Activated naive CD4-positive, alpha-beta T cell treated with anti-CD3 and anti-CD28 coated beads, Interleukin-2, amount 10 ng/mL, durations not matched to agents 7 days and 5 days (primary cell): Measurements from ENCODE around the gene BTBD9.

ENCODE experiments used
- CTCF ChIA-PET: fragments of 350-600 bp; sonication (Branson Sonifier 250); formaldehyde crosslinking; loops from one replicate; lab custom pipeline; 2021; ENCODE audit warnings: antibody characterized with exemption; lab: Charles Lee
- DNase-seq: peaks from one replicate; pipeline ENCODE4 v3.0.0-alpha.2; 2020
- H3K27ac Mint-ChIP-seq: one replicate; pipeline ENCODE4 v1.8.0; 2021; ENCODE audit warnings: mild to moderate bottlenecking, moderate library complexity, mixed read lengths
- H3K27me3 Mint-ChIP-seq: one replicate; pipeline ENCODE4 v1.8.0; 2021; ENCODE audit warnings: mild to moderate bottlenecking, mixed read lengths
- H3K36me3 Mint-ChIP-seq: one replicate; pipeline ENCODE4 v1.8.0; 2021; ENCODE audit warnings: mixed read lengths
- H3K4me1 Mint-ChIP-seq: one replicate; pipeline ENCODE4 v1.8.0; 2021; ENCODE audit warnings: mixed read lengths
- H3K4me3 Mint-ChIP-seq: one replicate; pipeline ENCODE4 v1.8.0; 2021; ENCODE audit warnings: mild to moderate bottlenecking, moderate library complexity, mixed read lengths
- H3K9me3 Mint-ChIP-seq: one replicate; pipeline ENCODE4 v1.8.0; 2021; ENCODE audit warnings: mixed read lengths

The BTBD9 gene

GRCh38 chr6:38218235-38218634, 421.5 kb downstream of the BTBD9 start:
- Mint-ChIP-seq H3K9me3 (no peaks in the 10 kb centered on the region), H3K36me3 (no peaks in the 10 kb centered on the region), H3K4me3 (no peak overlapping the region), H3K4me1 (no peaks in the 10 kb centered on the region), H3K27ac (no peak overlapping the region), H3K27me3 (no peaks in the 10 kb centered on the region)
- no peak for DNase-seq
- CTCF ChIA-PET: interaction anchor here (0.6 kb wide), 1 partner anchor 147 kb away, joined by 3 read pairs; no protein-coding TSS in a partner anchor

GRCh38 chr6:38216451-38216850, 423.3 kb downstream of the BTBD9 start:
- Mint-ChIP-seq H3K4me1 (no peaks in the 10 kb centered on the region), H3K27me3 (no peaks in the 10 kb centered on the region), H3K36me3 (no peaks in the 10 kb centered on the region), H3K4me3 (no peak overlapping the region), H3K9me3 (no peaks in the 10 kb centered on the region), H3K27ac (no peak overlapping the region)
- no peak for DNase-seq
- CTCF ChIA-PET: no interaction called here

GRCh38 chr6:38215651-38216311, 423.9 kb downstream of the BTBD9 start:
- CTCF ChIA-PET: no interaction called here
- H3K27ac Mint-ChIP-seq: no peak overlapping the region
- no peaks in the 10 kb centered on the region for H3K4me1 Mint-ChIP-seq
- no peaks in the 10 kb centered on the region for H3K36me3 Mint-ChIP-seq
- DNase-seq: no peak
- no peak overlapping the region for H3K4me3 Mint-ChIP-seq
- H3K27me3 Mint-ChIP-seq: no peaks in the 10 kb centered on the region
- no peaks in the 10 kb centered on the region for H3K9me3 Mint-ChIP-seq

- H3K36me3 Mint-ChIP-seq: no peaks in the 10 kb centered on the region
- H3K27ac Mint-ChIP-seq: no peak overlapping the region
- no peaks in the 10 kb centered on the region for H3K27me3 Mint-ChIP-seq
- H3K4me1 Mint-ChIP-seq: no peaks in the 10 kb centered on the region
- CTCF ChIA-PET: no interaction called here
- H3K4me3 Mint-ChIP-seq: no peak overlapping the region
- H3K9me3 Mint-ChIP-seq: no peaks in the 10 kb centered on the region
- no peak for DNase-seq
Measured at GRCh38 chr6:38215225-38215624, 424.5 kb downstream of the BTBD9 start.

- Mint-ChIP-seq H3K4me1 (peaks cover 3% of the 10 kb centered on the region), H3K36me3 (no peaks in the 10 kb centered on the region), H3K27ac (no peak overlapping the region), H3K4me3 (no peak overlapping the region), H3K27me3 (no peaks in the 10 kb centered on the region), H3K9me3 (no peaks in the 10 kb centered on the region)
- DNase-seq: no peak
- CTCF ChIA-PET: no interaction called here
Measured at GRCh38 chr6:38214159-38214558, 425.6 kb downstream of the BTBD9 start.

GRCh38 chr6:38213251-38213658, 426.5 kb downstream of the BTBD9 start:
- Mint-ChIP-seq H3K27ac (no peak overlapping the region), H3K4me3 (no peak overlapping the region), H3K9me3 (no peaks in the 10 kb centered on the region), H3K27me3 (no peaks in the 10 kb centered on the region), H3K36me3 (no peaks in the 10 kb centered on the region), H3K4me1 (peaks cover 4% of the 10 kb centered on the region)
- DNase-seq: no peak
- CTCF ChIA-PET: no interaction called here

GRCh38 chr6:38212579-38212978, 427.1 kb downstream of the BTBD9 start:
- H3K27ac Mint-ChIP-seq: no peak overlapping the region
- DNase-seq: no peak
- no peak overlapping the region for H3K4me3 Mint-ChIP-seq
- H3K4me1 Mint-ChIP-seq: peaks cover 4% of the 10 kb centered on the region
- no peaks in the 10 kb centered on the region for H3K9me3 Mint-ChIP-seq
- no peaks in the 10 kb centered on the region for H3K36me3 Mint-ChIP-seq
- CTCF ChIA-PET: interaction anchor here (0.6 kb wide), 1 partner anchor 105 kb away, joined by 3 read pairs; no protein-coding TSS in a partner anchor
- no peaks in the 10 kb centered on the region for H3K27me3 Mint-ChIP-seq

GRCh38 chr6:38212116-38212515, 427.6 kb downstream of the BTBD9 start:
- CTCF ChIA-PET: interaction anchor here (0.6 kb wide), 1 partner anchor 105 kb away, joined by 3 read pairs; no protein-coding TSS in a partner anchor
- DNase-seq: no peak

GRCh38 chr6:38209371-38210260, 430.1 kb downstream of the BTBD9 start:
- Mint-ChIP-seq H3K4me3 (no peak overlapping the region), H3K27me3 (no peaks in the 10 kb centered on the region), H3K9me3 (no peaks in the 10 kb centered on the region), H3K36me3 (no peaks in the 10 kb centered on the region), H3K27ac (no peak overlapping the region), H3K4me1 (peaks cover 4% of the 10 kb centered on the region)
- no peak for DNase-seq
- CTCF ChIA-PET: no interaction called here

More at GRCh38 chr6:38212116-38212515, 427.6 kb downstream of the BTBD9 start:
- H3K4me1 Mint-ChIP-seq: peaks cover 4% of the 10 kb centered on the region
- no peak overlapping the region for H3K4me3 Mint-ChIP-seq
- H3K9me3 Mint-ChIP-seq: no peaks in the 10 kb centered on the region
- no peaks in the 10 kb centered on the region for H3K36me3 Mint-ChIP-seq
- H3K27me3 Mint-ChIP-seq: no peaks in the 10 kb centered on the region
- H3K27ac Mint-ChIP-seq: no peak overlapping the region

- H3K27ac Mint-ChIP-seq: no peak overlapping the region
- no peaks in the 10 kb centered on the region for H3K36me3 Mint-ChIP-seq
Measured at GRCh38 chr6:38208028-38208427, 431.7 kb downstream of the BTBD9 start.

GRCh38 chr6:38207375-38207774, 432.4 kb downstream of the BTBD9 start:
- peaks cover 4% of the 10 kb centered on the region for H3K4me1 Mint-ChIP-seq

More at GRCh38 chr6:38208028-38208427, 431.7 kb downstream of the BTBD9 start:
- H3K4me3 Mint-ChIP-seq: no peak overlapping the region
- no peaks in the 10 kb centered on the region for H3K9me3 Mint-ChIP-seq
- H3K27me3 Mint-ChIP-seq: no peaks in the 10 kb centered on the region
- CTCF ChIA-PET: no interaction called here
- DNase-seq: no peak
- peaks cover 4% of the 10 kb centered on the region for H3K4me1 Mint-ChIP-seq

GRCh38 chr6:38198219-38198618, 441.5 kb downstream of the BTBD9 start:
- Mint-ChIP-seq H3K27me3 (no peaks in the 10 kb centered on the region), H3K27ac (no peak overlapping the region), H3K36me3 (no peaks in the 10 kb centered on the region), H3K4me1 (no peaks in the 10 kb centered on the region), H3K4me3 (no peak overlapping the region), H3K9me3 (no peaks in the 10 kb centered on the region)
- no peak for DNase-seq
- CTCF ChIA-PET: no interaction called here

More at GRCh38 chr6:38207375-38207774, 432.4 kb downstream of the BTBD9 start:
- CTCF ChIA-PET: no interaction called here
- H3K36me3 Mint-ChIP-seq: no peaks in the 10 kb centered on the region
- no peak for DNase-seq
- H3K27ac Mint-ChIP-seq: no peak overlapping the region
- H3K9me3 Mint-ChIP-seq: no peaks in the 10 kb centered on the region
- no peaks in the 10 kb centered on the region for H3K27me3 Mint-ChIP-seq
- H3K4me3 Mint-ChIP-seq: no peak overlapping the region

GRCh38 chr6:38195113-38195635, 444.6 kb downstream of the BTBD9 start:
- Mint-ChIP-seq H3K27ac (no peak overlapping the region), H3K36me3 (no peaks in the 10 kb centered on the region), H3K27me3 (no peaks in the 10 kb centered on the region), H3K4me3 (no peak overlapping the region), H3K9me3 (no peaks in the 10 kb centered on the region), H3K4me1 (no peaks in the 10 kb centered on the region)
- CTCF ChIA-PET: no interaction called here
- DNase-seq: no peak

- no peaks in the 10 kb centered on the region for H3K36me3 Mint-ChIP-seq
- no peaks in the 10 kb centered on the region for H3K4me1 Mint-ChIP-seq
- H3K27me3 Mint-ChIP-seq: no peaks in the 10 kb centered on the region
- no peak overlapping the region for H3K27ac Mint-ChIP-seq
- no peaks in the 10 kb centered on the region for H3K9me3 Mint-ChIP-seq
- no peak for DNase-seq
- no peak overlapping the region for H3K4me3 Mint-ChIP-seq
- CTCF ChIA-PET: no interaction called here
Measured at GRCh38 chr6:38194589-38194988, 445.1 kb downstream of the BTBD9 start.
